B cell (primary cell): ENCODE measurements around the gene ILDR2.

Experiments
- CTCF ChIP-seq: fragments of 200-600 bp; IDR thresholded peaks from one replicate; pipeline ENCODE4 v1.8.0; 2022; ENCODE audit warnings: antibody characterized with exemption, mild to moderate bottlenecking
- EZH2 ChIP-seq: IDR thresholded peaks from 2 replicates; pipeline ENCODE4 v1.6.1; 2012; ENCODE audit warnings: borderline replicate concordance, low read depth, mild to moderate bottlenecking, moderate library complexity, low read length; ENCODE audit not compliant: insufficient read depth, poor library complexity, severe bottlenecking

GRCh38 chr1:167013108-167013929 lies 38.0 kb upstream of the ILDR2 start:
- no peak for TF ChIP-seq CTCF
- TF ChIP-seq EZH2, result no peak
